GM18519 (cell line): ENCODE measurements around the gene CRIM1.
A peak's percentile ranks its signal among the peaks of the same experiment; 100 is the strongest.

Experiments
- ATAC-seq: cut with Tn5 transposase; IDR thresholded peaks from one replicate; pipeline ENCODE4 v1.9.1; 2021; ENCODE audit warnings: mild to moderate bottlenecking, moderate library complexity; ENCODE audit not compliant: unreplicated experiment, low FRiP score

The CRIM1 gene

GRCh38 chr2:36449943-36450392, 94.4 kb downstream of the CRIM1 start:
- no peak for ATAC-seq

- no peak for ATAC-seq
Measured at GRCh38 chr2:36450466-36451196, 95.1 kb downstream of the CRIM1 start.

DNA sequence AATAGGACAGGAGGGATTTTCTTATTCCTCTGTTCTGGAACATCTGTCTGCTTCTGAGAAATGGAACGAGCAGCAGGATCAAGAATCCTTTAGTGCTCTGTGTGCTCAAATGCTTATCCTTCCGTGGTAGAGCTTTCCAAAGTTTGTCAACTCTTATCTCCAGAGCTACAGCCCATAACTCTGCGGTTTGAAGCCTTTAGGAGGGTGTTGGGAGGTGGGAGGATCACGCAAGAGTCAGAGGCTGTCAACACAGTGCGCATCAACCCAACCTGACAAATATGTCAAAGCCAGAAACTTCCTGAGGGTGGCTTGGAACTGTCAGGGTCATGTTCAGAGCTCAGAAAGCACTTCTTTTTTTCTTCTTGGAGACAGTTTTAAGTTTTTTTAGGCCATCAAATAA, 95.9 kb downstream of the CRIM1 start:
- no peak for ATAC-seq

GRCh38 chr2:36452260-36452659, 96.7 kb downstream of the CRIM1 start:
- ATAC-seq = no peak

GRCh38 chr2:36453652-36454051, 98.1 kb downstream of the CRIM1 start:
- no peak for ATAC-seq

GRCh38 chr2:36455011-36455410, 99.4 kb downstream of the CRIM1 start:
- no peak for ATAC-seq

- no peak for ATAC-seq
Measured at GRCh38 chr2:36455788-36456187, 100.2 kb downstream of the CRIM1 start.

DNA sequence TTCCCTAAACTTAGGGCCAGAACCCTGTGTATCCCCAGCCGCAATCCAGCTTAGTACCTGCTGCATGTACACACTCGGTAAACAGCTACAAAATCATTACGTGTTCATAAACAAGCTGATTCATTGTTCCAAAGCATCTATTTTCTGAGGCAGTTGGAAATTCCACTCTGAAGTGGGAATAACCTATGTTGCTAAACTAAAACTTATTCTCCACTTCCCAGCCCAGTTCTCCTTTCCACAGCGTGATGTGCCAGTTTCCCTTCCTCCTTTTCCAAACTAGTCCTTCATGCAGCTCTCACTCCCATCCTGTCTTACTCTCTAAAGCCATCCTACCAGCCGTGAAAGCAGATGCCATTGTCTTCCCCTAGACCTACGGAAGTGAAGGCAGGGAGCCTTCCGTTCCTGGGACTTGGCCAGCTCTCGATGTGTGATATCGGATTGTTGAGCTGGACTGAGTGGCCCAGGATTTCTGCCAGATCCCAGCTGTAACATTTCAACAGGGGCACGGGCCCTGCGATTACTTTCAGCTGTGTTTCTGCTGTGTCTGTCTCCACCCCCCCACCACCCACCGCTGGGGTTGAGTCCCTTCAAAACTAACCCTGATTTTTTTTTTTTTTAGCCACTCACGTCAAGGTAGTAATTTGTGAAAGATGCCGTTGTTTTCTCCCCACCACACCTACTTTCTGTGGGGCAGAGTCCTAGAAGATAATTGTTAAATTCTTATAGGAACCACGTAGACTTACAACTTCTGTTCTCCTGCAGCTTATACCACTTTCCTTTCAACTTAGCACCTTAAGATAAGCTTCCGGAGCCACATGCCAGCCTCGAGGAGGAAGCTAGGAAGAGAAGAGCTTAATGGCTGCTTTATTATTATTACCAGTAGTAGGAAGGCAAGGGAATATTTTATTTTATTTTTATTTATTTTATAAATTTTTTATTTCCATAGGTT, 100.9 kb downstream of the CRIM1 start:
- ATAC-seq = no peak

DNA sequence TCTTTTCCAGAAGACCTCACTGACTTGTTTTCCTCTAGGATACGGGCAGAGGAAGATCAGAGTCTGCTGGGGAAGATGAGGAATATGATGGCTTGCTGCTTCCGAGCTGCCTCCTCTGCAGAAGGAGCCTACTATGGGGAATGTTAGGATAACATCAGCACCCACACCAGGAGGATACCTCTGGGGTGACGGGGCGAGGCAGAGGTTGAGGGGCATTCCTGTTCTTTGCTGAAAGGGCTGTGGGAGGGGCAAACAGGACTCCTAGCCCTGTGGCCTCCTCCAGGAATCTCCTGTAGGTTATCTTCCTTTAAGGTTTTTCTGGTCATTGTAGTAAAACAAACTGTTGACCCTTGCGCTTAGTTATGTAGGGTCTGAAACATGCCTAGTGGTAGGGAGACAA, 102.5 kb downstream of the CRIM1 start:
- no peak for ATAC-seq

DNA sequence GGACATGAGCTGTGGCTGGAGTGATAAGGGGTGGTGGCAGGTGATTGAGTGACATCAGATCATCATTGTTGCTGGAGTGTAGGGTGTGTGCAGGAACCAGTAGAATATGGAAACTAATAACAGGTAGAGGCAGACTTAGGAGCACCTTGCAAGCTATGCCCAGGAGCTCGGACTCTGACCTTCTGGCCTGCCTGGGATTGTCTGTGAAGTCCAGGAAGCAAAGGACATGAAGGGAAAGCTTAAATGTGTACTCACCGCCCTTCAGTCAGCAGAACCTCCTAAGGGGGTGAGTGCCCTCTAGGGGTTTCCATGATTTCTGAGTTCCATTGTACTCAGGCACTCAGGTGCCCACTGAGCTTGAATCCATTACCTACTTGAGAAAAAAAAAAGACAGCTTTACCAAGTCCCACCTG, 104.2 kb downstream of the CRIM1 start:
- no peak for ATAC-seq

- peak; percentile 69 for ATAC-seq
Measured at GRCh38 chr2:36461039-36461681, 105.6 kb downstream of the CRIM1 start.

DNA sequence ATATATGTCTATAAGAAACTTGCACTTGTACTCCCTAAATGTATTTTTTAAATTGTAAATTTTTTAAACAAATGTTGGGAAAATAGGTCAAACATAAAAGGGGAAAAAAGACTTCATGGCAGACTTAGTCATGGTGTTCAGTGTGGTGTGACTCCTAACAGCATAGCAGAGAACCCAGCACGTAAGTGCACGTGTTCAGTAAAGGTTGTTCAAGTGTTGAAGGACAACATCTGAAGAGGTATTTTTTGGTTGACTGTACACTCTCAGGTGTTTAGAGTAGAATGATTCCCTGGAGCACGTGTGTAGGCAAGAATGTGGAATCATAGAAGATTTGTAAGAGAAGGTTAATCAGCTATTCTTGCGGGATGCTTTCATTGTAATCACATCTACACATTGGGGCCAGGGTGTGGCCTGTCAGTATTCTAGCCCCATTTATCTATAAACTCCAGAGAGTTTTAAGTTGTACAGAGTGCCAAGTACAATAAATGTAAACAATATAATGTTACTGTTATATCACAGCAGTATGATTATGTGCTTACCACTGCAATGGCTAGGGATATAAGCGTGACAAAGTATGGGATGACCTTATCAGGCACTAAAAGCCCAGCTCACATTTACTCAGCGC, 106.8 kb downstream of the CRIM1 start:
- no peak for ATAC-seq

DNA sequence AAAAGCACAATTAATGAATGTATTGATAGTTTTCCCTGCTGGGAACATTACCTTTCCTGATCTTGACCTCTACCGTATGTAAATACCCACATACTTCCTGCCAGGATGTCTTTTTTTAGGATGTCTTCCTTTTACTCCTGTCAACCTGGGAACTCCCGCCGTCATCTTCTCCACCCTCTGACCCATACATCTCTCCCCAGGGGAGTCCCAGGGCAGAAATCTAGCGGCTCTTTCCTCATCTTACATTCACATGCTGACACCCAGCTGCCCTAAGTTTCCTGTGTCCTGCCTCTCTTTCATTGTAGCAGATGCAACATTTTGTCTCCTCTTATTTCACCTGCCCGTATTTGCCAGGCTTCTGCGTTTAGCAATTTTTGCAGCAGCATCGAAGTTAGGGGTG, 107.8 kb downstream of the CRIM1 start:
- ATAC-seq = no peak

DNA sequence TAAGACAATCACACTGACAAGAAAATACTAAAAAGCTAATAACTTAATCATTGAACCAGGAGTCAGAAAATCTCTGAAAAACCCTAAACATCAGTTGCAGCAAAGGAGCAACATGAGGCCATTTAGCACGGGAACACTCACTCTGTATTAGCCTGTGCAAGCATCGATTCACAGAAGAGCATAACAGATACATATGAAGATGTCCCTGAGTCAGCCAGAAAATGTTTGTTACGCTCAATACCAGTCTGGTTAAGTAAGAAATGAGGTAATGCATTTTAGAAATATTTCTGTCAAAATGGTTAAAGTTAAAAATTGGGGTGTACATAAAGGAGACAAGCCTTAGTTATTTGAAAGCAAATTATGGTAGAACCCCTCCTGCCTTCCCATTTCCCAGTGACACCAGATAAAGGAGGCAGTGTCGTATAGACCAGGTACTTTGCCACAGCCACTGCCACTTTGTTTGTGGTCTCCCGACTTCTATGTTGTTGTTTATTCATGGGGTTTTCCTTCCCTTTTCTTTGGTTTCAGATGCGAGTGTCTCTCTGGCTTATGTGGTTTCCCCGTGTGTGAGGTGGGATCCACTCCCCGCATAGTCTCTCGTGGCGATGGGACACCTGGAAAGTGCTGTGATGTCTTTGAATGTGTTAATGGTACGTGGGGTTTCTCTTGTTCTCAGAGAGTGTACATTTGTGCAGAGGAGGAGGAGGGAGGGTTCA, 108.6 kb downstream of the CRIM1 start:
- ATAC-seq = no peak

DNA sequence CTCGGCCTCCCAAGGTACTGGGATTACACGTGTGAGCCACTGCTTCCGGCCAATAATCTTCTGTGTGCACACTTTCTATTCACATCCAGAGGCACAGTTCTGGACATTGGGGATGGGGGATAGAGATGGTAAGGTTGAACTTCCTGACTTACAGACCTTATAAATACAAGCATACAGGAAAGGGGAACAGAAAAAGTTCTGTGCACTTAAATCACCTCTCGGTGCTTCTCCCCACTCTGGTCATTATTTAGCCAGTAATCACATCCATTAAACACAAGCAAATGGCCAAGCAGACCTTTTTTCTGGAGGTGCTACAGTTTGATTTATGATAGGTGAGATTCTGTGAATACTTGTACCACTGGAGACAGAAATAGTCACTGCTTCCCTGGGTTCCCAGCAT, 110.6 kb downstream of the CRIM1 start:
- ATAC-seq = no peak

GRCh38 chr2:36468463-36469105, 113.0 kb downstream of the CRIM1 start:
- no peak for ATAC-seq

DNA sequence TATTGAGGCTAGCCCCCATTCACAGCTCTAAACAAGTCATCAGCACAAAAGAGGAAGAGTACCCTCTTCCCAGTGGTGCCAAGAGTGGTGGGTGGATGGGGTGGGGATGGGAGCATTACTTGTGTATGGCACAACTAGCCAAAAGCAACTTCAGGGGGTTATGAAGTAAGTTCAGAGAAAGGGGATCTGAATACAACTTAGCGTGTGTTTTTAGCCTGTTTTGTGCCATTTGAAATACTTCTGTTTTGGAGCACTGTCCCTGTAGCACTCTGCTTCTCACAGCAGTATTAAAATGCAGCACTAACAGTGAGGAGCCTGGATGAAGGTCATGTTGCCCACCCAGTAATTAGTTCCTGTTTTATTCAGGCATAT, 113.5 kb downstream of the CRIM1 start:
- no peak for ATAC-seq

GRCh38 chr2:36469710-36470109, 114.1 kb downstream of the CRIM1 start:
- no peak for ATAC-seq

- ATAC-seq = no peak
Measured at GRCh38 chr2:36473230-36473629, 117.7 kb downstream of the CRIM1 start.

- ATAC-seq = no peak
Measured at GRCh38 chr2:36476411-36476810, 120.8 kb downstream of the CRIM1 start.
